WTC11 (cell line): ENCODE measurements around the gene ELANE.

ENCODE experiments used
- E2F4 ChIP-seq: sonication (generic); formaldehyde crosslinking; IDR thresholded peaks from 2 replicates; pipeline ENCODE4 v1.8.1; 2022; ENCODE audit warnings: low read depth, mild to moderate bottlenecking, moderate library complexity, missing genetic modification reagents, borderline replicate concordance
- GRHL2 ChIP-seq: fragments of 250-450 bp; sonication (Bioruptor Pico); IDR thresholded peaks from 2 replicates; pipeline ENCODE4 v1.8.0; 2022; ENCODE audit warnings: mild to moderate bottlenecking, moderate library complexity; ENCODE audit not compliant: insufficient replicate concordance, severe bottlenecking
- NFYB ChIP-seq: sonication (generic); formaldehyde crosslinking; conservative IDR thresholded peaks from 2 replicates; pipeline ENCODE4 v1.8.0; 2022; ENCODE audit warnings: low read depth, missing genetic modification reagents
- NR3C1 ChIP-seq: sonication (generic); formaldehyde crosslinking; conservative IDR thresholded peaks from 2 replicates; pipeline ENCODE4 v1.8.1; 2023; ENCODE audit warnings: low read depth, mild to moderate bottlenecking, missing genetic modification reagents
- OVOL2 ChIP-seq: fragments of 250-450 bp; sonication (Bioruptor Pico); IDR thresholded peaks from 2 replicates; pipeline ENCODE4 v1.9.0; 2021; ENCODE audit warnings: mild to moderate bottlenecking, borderline replicate concordance
- PREB ChIP-seq: sonication (generic); formaldehyde crosslinking; IDR thresholded peaks from 2 replicates; pipeline ENCODE4 v1.8.1; 2022; ENCODE audit warnings: mild to moderate bottlenecking, missing genetic modification reagents, moderate library complexity, borderline replicate concordance
- SMAD3 ChIP-seq: sonication (generic); formaldehyde crosslinking; IDR thresholded peaks from 2 replicates; pipeline ENCODE4 v1.8.0; 2022; ENCODE audit warnings: missing genetic modification reagents, mild to moderate bottlenecking, borderline replicate concordance

- TF ChIP-seq SMAD3 (CRISPR knock-in tag) (no peak), NR3C1 (no peak), GRHL2 (CRISPR knock-in tag) (no peak), NFYB (no peak), OVOL2 (CRISPR knock-in tag) (no peak), E2F4 (CRISPR knock-in tag) (no peak), PREB (CRISPR knock-in tag) (no peak)
Observed at GRCh38 chr19:827710-828321, 24.3 kb upstream of the ELANE start, which contains the start of gene AZU1.
